ENCODE results near the gene SLC25A38. TPM values are rescaled to one million over a fixed set of nuclear protein-coding genes. Genes with fewer than 3 reads are reported as not detected.

The SLC25A38 gene
- total and polyA plus RNA-seq, 9 of the 15 experiments (the other 6 are each of a cell fraction or from before 2014, with no cell fraction given): 13.5 to 51.1 (median 30.6) TPM

DNA sequence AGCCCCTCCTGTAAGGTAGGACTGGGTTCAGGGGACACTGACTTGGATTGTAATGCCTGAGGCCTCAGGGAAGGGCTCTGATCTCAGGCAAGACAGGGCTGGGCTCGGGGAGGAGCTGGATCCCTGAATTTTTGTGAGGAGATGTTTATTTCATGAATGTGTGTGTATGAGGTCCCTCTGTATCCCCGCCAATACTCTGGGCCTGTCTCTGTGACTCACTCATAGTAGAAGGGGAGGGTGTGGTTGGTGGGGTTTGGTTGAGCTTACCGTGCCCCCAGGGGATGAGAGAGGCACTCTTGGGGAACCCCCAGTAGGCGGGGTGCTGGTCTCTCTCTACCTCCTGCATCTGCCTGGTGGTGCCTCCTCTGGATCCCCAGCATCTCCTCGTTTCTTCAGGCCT lies 51.4 kb downstream of the SLC25A38 start (continued):
- TF ChIP-seq, protein P1, sequence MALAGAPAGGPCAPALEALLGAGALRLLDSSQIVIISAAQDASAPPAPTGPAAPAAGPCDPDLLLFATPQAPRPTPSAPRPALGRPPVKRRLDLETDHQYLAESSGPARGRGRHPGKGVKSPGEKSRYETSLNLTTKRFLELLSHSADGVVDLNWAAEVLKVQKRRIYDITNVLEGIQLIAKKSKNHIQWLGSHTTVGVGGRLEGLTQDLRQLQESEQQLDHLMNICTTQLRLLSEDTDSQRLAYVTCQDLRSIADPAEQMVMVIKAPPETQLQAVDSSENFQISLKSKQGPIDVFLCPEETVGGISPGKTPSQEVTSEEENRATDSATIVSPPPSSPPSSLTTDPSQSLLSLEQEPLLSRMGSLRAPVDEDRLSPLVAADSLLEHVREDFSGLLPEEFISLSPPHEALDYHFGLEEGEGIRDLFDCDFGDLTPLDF (CRISPR knock-in tag; IDR thresholded peaks at IDR 0.05): no peak
- TF ChIP-seq, protein P2, sequence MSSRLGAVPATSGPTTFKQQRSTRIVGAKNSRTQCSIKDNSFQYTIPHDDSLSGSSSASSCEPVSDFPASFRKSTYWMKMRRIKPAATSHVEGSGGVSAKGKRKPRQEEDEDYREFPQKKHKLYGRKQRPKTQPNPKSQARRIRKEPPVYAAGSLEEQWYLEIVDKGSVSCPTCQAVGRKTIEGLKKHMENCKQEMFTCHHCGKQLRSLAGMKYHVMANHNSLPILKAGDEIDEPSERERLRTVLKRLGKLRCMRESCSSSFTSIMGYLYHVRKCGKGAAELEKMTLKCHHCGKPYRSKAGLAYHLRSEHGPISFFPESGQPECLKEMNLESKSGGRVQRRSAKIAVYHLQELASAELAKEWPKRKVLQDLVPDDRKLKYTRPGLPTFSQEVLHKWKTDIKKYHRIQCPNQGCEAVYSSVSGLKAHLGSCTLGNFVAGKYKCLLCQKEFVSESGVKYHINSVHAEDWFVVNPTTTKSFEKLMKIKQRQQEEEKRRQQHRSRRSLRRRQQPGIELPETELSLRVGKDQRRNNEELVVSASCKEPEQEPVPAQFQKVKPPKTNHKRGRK (tag; IDR thresholded peaks at IDR 0.05): no peak
- TF ChIP-seq ZNF785 (CRISPR knock-in tag; IDR thresholded peaks at IDR 0.05): no peak

DNA sequence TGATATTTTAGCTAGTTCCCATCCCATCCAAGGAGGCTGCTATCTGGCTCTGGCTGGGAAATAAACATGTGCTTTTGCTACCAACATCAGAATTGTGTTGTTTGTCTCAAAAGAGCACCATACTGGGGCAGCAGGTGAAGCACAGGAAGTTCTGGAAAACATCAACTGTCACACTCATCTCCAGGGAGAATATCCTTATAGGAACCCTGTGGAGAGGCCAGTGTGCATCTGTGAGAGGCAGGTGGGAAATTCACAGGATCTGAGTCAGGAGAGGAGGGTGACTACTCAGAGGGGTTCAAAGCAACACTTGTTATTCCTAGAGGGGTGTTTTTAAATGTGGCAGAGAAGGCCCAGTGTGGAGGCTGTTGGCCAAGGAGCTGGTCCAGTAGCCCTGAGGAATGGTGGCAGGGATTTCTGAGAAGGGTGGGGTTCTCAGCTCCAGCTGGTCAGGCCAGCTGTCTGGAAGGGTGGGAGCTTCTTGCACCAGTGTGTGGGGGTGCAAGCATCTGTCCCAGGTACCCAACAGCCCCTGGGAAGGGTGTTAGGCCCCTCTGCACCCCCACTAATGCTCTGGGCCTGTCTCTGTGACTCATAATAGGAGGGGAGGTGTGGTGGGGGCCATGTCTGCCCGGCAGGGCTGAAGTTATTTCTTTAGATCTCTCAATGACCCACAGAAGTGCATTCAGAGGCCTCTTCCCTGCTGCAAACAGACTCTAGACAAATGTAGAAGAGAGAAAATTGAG lies 52.0 kb downstream of the SLC25A38 start:
- H3K4me2 ChIP-seq (ENCODE audit: insufficient read depth, low read length): no peak overlapping the region
- no peak for ATAC-seq
- FAIRE-seq: no peak
- no peak for DNase-seq (ENCODE audit: extremely low read depth in 1 of 4, low spot score in 3 of 4)
- no peak overlapping the region for H3K4me3 ChIP-seq
- H3K36me3 ChIP-seq (ENCODE audit: control insufficient read depth, insufficient read depth, low read length): no peaks in the 10 kb centered on the region
- no peaks in the 10 kb centered on the region for H4K20me1 ChIP-seq (replicated peaks; ENCODE audit: control insufficient read depth, insufficient read depth, low read length)
- H3K27ac ChIP-seq (ENCODE audit: extremely low read depth, low read depth, low read length): no peak overlapping the region
- H3K27me3 ChIP-seq (ENCODE audit: control insufficient read depth in 2 of 2, insufficient read depth in 2 of 2, low read length in 2 of 2): peaks cover 14 to 36% of the 10 kb centered on the region in 2 experiments; a peak in 4 of 5 replicates
- TF ChIP-seq RBBP5 (IDR thresholded peaks at IDR 0.05; ENCODE audit: borderline replicate concordance, insufficient read depth, low read length, poor library complexity, severe bottlenecking): no peak
- TF ChIP-seq, protein P3, sequence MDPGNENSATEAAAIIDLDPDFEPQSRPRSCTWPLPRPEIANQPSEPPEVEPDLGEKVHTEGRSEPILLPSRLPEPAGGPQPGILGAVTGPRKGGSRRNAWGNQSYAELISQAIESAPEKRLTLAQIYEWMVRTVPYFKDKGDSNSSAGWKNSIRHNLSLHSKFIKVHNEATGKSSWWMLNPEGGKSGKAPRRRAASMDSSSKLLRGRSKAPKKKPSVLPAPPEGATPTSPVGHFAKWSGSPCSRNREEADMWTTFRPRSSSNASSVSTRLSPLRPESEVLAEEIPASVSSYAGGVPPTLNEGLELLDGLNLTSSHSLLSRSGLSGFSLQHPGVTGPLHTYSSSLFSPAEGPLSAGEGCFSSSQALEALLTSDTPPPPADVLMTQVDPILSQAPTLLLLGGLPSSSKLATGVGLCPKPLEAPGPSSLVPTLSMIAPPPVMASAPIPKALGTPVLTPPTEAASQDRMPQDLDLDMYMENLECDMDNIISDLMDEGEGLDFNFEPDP (CRISPR knock-in tag; IDR thresholded peaks at IDR 0.05): no peak
- no peak for TF ChIP-seq RBM39 (optimal IDR thresholded peaks at IDR 0.05; ENCODE audit: low read depth, low read length)
- no peak for TF ChIP-seq XRCC4 (IDR thresholded peaks at IDR 0.05; ENCODE audit: extremely low read depth, insufficient read depth, insufficient read length)
- ChIA-PET POLR2A (interaction anchor here (0.6 to 2.2 kb wide), 5 partner anchors 11 to 693 kb away, joined by 3 to 7 read pairs (median 4); no protein-coding TSS in a partner anchor), CTCF (ENCODE audit: low intra/inter-chr PET ratio) (no interaction called here)
- no peaks in the 10 kb centered on the region for H3K9me3 ChIP-seq (replicated peaks; ENCODE audit: control insufficient read depth, insufficient read depth, low read depth, low read length)
- BruUV-seq (replicated peaks): no TSS peak
- H2AFZ ChIP-seq (ENCODE audit: low read depth, low read length): no peak overlapping the region
- no peaks in the 10 kb centered on the region for H3K79me2 ChIP-seq (ENCODE audit: control insufficient read depth, insufficient read depth, low read length)
- no peaks in the 10 kb centered on the region for H3K4me1 ChIP-seq (replicated peaks in 1 of 2; ENCODE audit: control insufficient read depth in 2 of 2, insufficient read depth in 2 of 2, low read length in 2 of 2)
- no peak overlapping the region for H3K9ac ChIP-seq (ENCODE audit: insufficient read depth in 1 of 2, low read depth in 2 of 2, low read length in 2 of 2)
- WGBS (ENCODE audit: insufficient coverage, low coverage, missing lambda C conversion rate): 0% methylated on average over 1 of the region's 1 CpG
- intact Hi-C loops (cut with micrococcal nuclease): no loop called here
- H3K9me1 ChIP-seq (ENCODE audit: control insufficient read depth, insufficient read depth, low read length): no peaks in the 10 kb centered on the region
- in situ Hi-C loops (cut with MboI): no loop called here

Data from K562 (cell line).